ENCODE data around the gene SVEP1.

DNA sequence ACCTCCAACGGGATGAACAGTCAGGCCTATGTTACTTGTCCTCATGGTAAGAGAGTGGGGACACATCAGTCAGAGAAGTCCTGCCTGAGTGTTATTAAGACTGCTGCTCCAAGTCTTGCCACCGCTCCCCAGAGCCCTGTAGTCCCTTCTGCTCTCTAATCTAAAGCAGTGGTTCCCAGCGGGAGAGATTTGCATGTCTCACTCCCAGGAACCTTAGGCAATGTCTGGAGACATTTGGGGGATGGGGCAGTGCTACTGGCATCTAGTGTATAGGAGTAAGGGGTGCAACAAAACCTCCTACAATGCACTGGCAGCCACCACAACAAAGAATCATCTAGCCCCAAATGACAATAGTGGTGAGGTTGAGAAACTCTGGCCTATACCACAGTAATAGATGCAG is 2.6 kb upstream of the SVEP1 start:
- TF ChIP-seq, protein P1, sequence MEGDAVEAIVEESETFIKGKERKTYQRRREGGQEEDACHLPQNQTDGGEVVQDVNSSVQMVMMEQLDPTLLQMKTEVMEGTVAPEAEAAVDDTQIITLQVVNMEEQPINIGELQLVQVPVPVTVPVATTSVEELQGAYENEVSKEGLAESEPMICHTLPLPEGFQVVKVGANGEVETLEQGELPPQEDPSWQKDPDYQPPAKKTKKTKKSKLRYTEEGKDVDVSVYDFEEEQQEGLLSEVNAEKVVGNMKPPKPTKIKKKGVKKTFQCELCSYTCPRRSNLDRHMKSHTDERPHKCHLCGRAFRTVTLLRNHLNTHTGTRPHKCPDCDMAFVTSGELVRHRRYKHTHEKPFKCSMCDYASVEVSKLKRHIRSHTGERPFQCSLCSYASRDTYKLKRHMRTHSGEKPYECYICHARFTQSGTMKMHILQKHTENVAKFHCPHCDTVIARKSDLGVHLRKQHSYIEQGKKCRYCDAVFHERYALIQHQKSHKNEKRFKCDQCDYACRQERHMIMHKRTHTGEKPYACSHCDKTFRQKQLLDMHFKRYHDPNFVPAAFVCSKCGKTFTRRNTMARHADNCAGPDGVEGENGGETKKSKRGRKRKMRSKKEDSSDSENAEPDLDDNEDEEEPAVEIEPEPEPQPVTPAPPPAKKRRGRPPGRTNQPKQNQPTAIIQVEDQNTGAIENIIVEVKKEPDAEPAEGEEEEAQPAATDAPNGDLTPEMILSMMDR (IDR thresholded peaks at IDR 0.05; ENCODE audit: low read depth, low read length, poor library complexity, severe bottlenecking) = no peak
- no peak for TF ChIP-seq EZH2phosphoT487 (IDR thresholded peaks at IDR 0.05; ENCODE audit: borderline replicate concordance, low read length)

All from DOHH2 (cell line).